SIG-M5 treated with dmso at 0.1 percent for 504 hours (cell line): ENCODE results near the gene UFSP1.
"Not testable (repeated sequence)": the region's sequence is repeated elsewhere in the genome, so short reads cannot be mapped to it uniquely, and the experiment has no call there.

ENCODE experiments used
- DNase-seq: peaks from one replicate; lab custom pipeline; 2025; ENCODE audit not compliant: unreplicated experiment; lab: John Stamatoyannopoulos, UW

Gene UFSP1

DNA sequence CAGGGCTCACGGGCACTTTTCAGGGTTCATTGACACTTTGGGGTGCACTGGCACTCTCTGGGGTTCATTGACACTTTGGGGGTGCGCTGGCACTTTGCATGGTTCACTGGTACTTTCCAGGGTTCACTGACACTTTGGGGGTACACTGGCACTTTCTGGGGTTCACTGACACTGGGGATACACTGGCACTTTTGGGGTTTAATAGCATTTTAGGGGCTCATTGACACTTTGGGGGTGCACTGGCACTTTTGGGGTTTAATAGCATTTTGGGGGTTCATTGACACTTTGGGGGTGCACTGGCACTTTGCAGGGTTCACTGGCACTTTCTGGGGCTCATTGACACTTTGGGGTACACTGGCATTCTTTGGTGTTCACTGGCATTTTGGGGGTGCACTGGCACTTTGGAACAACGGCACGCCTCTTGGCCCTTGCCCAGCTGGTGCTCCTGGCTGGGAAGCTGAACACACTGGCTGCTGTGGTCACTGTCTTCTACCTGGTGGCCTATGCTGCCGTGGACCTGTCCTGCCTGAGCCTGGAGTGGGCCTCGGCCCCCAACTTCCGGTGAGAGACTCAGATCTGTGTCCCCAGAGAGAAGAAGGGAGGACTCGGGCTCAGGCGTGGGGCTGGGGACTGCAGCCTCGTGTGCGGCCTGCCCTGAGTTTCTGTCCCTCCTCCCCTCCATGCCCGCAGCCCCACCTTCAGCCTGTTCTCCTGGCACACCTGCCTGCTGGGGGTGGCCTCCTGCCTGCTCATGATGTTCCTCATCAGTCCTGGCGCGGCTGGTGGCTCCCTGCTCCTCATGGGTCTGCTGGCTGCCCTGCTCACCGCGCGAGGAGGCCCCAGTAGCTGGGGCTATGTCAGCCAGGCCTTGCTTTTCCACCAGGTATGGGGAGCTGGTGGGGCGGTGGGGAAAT lies 28.6 kb downstream of the UFSP1 start:
- no peak for DNase-seq

DNA sequence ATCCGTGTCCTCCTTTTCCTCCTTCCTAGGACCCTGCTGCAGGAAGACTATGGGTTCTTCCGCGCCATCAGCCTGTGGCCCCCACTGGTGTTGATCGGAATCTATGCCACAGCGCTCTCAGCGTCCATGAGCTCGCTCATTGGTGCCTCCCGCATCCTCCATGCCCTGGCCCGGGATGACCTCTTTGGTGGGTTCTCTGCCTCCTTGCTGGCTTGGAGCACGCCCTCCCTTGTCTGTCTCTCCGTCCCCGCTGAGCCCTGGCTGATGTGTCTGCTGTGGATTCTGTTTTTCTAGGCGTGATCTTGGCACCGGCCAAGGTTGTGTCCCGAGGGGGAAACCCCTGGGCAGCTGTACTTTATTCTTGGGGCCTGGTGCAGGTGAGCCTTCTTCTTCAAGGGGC lies 29.7 kb downstream of the UFSP1 start:
- DNase-seq, result no peak

DNA sequence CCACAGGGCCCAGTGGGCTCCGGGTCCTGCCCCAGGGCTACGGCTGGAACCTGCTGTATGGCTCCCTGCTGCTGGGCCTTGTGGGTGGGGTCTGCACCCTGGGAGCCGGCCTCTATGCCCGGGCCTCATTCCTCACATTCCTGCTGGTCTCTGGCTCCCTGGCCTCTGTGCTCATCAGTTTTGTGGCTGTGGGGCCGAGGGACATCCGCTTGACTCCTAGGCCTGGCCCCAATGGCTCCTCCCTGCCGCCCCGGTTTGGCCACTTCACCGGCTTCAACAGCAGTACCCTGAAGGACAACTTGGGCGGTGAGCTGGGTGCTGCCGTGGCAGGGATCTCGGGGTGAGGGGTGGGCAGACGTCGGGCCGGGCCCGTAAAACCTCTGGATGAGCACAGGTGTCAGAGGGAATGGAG lies 32.6 kb downstream of the UFSP1 start:
- DNase-seq, result no peak

DNA sequence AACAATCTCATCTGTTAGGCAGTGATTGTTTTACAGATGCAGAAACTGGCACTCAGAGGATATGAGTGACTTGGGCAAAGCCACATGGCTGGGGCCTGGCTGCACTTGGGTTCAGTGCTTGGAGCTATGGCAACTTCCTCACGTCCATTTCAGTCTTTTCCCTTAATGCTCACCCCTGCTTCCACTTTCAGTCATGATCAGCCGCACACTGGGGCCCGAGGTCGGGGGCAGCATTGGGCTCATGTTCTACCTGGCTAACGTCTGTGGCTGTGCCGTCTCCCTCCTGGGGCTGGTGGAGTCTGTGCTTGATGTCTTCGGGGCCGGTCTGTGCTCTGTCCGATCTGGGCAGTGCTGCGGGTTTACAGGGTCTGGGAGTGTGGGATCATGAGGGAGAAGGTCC lies 34.0 kb downstream of the UFSP1 start:
- no peak for DNase-seq

DNA sequence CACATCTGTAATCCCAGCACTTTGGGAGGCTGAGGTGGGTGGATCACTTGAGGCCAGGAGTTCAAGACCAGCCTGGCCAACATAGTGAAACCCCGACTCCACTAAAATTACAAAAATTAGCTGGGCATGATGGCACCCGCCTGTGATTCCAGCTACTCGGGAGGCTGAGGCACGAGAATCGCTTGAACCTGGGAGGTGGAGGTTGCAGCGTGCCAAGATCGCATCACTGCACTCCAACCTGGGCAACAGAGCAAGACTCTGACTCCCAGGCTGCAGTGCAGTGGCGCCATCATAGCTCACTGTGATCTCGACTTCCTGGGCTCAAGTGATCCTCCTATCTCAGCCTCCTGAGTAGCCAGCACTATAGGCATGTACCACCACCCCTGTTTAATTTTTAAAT lies 34.6 kb downstream of the UFSP1 start:
- not testable (repeated sequence) for DNase-seq

DNA sequence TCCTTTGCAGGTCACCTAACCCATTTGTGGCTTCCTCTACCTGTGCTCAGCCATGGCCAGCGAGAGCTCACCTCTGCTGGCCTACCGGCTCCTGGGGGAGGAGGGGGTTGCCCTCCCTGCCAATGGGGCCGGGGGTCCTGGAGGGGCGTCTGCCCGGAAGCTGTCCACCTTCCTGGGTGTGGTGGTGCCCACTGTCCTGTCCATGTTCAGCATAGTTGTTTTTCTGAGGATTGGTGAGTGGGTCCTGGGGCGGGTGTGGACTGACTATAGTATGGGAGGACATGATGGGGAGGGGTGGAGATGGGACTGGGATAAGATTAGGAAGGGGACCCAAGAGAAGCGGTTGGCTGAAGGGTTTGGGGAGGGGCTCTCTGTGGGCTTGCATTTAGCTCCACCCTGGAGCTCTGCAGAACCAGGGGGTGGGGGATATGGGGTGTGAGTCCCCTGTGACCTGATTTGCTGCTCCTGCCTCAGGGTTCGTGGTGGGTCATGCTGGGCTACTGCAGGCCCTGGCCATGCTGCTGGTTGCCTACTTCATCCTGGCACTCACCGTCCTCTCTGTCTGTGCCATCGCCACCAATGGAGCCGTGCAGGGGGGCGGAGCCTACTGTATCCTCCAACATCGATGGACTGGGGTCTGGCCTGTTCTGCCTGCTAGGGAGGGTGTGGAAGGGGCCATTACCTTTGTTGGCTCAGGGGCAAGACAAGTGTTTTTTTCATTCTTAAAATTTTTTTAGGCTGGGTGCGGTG lies 35.2 kb downstream of the UFSP1 start:
- DNase-seq, result no peak

DNA sequence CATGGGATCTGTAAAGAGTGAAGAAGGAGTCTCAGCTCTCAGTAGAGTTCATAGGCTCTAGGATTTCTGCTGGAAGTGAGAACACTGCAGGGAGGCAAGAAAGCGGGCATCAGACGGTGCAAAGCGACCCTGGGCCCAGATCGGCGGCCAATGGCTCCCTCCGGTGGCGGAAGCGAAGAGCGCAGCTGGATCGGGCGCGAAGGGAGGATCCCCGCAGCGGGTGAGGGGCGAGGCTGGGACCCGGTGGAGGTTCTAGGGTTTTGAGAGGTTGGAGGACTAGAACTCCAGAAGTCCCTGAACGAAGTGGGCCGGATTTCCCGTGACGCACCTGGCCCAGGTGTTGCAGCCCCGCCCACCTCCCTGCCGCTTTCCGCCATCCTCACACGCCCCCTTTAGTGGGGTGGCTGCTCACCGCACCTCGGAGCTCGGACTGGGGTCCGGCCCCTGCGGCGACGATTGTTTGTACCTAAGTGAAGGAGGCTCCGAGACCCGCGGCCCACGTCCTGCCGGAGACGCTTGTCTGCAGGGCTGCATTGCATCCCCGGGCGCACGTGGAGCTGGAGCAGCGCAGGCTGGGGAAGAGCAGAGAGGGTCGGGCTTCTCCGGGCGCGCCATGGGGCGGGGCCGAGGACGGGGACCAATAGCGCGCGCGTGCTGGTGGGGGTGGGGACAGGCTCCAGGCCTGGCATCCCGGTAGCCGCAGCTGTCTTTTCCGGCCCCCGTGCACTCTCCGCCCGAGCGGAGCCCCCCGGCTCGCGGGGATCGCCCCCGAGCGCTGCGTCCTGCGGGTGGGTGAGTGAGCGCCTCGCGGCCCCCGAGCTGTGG lies 37.3 kb downstream of the UFSP1 start, which contains the start of gene SLC12A9:
Gene SLC12A9 (plus strand): TSS at position 666 of the 825 bp plus-strand sequence. CDS start 1,485 bp downstream, outside the sequence.
- peak; percentile 89 for DNase-seq

DNA sequence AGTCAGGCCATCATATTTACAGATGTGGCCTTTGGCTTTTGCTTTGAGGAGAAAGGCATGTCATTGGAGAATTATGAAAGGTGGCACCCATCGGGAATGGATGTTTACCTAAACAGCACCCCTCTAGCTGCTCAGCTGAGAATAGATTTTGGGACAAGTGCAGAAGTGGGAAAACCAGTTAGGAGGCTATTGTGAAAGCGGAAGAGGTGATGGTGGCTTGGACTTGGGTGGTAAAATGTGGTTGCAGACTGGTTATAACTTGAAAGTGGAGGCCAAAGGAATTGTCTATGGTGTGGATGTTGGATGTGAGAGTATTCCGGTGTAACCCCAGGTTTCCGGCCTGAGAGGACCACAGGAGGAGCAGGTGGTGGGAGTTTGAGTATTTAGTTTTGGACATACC lies 42.2 kb downstream of the UFSP1 start:
- DNase-seq, result no peak

DNA sequence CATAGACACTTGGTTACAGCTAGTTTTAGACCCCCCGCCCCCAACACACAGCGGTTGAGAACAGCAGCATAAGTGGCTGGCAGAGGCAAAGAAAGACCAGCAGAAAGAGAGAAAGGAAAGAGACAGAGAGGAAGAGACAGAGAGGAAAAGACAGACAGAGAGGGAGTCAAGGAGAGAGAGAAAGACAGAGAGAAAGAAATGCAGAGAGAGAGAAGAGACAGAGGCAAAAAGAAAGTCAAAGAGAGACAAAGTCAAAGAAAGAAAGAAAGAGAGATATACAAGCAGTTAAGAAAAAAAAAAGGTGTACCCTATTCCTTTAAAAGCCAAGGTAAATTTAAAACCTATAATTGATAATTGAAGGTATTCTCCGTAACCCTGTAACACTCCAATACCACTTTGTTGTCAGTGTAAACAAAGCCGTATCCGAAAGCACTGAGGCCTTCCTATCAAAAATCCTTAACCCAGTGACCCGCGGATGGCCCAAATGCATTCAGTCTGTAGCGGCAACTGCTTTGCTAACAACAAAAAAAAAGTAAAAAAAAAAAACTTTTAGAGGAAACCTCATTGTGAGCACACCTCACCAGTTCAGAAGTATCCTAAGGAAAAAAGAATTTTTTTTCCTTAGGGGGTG lies 48.9 kb downstream of the UFSP1 start:
- no peak for DNase-seq

DNA sequence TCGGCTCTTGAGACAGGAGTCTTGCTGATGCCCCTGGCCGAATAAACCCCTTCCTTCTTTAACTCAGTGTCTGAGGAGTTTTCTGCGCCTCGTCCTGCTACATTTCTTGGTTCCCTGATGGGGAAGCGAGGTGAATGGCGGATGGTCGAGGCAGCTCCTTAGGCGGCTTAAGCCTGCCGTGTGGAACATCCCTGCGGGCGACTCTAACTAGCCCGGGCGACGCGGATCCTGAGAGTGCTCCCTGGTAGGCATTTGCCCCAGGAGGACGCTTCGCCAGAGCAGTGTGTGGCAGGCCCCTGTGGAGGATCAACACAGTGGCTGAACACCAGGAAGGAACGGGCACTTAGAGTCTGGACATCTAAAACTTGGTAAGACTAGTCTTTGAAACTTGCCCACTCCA lies 50.2 kb downstream of the UFSP1 start:
- DNase-seq, result no peak
